GM12878 (cell line): ENCODE results near the gene LSMEM2.

ENCODE experiments used
- ATF7 ChIP-seq: fragments of 450-650 bp; IDR thresholded peaks from 2 replicates; pipeline ENCODE4 v1.6.1; 2016; ENCODE audit warnings: low read depth, mild to moderate bottlenecking
- CREM ChIP-seq: IDR thresholded peaks from 2 replicates; pipeline ENCODE4 v1.6.1; 2014; ENCODE audit warnings: antibody characterized with exemption, low read depth
- KAT2A ChIP-seq: conservative IDR thresholded peaks from 2 replicates; pipeline ENCODE4 v1.6.1; 2011; ENCODE audit warnings: low read depth, low read length; ENCODE audit not compliant: control insufficient read depth
- PML ChIP-seq: IDR thresholded peaks from 2 replicates; pipeline ENCODE4 v1.6.1; 2012; ENCODE audit warnings: low read length, inconsistent platforms
- POLR2A ChIP-seq: IDR thresholded peaks from 2 replicates; pipeline ENCODE4 v1.6.1; 2011; ENCODE audit warnings: low read depth, mild to moderate bottlenecking, low read length
- ZNF217 ChIP-seq: fragments of 450-650 bp; IDR thresholded peaks from 2 replicates; pipeline ENCODE4 v1.6.1; 2017; ENCODE audit warnings: antibody characterized with exemption, mild to moderate bottlenecking
- TF ChIP-seq, protein P1 (sequence below), 3 experiments: IDR thresholded peaks in 2 of 3; conservative IDR thresholded peaks in 1 of 3; 2 replicates each; pipeline ENCODE4 v1.5.1; 2011; ENCODE audit warnings: low read depth in 3 of 3, low read length in 3 of 3, mild to moderate bottlenecking in 3 of 3, control low read depth in 2 of 3, moderate library complexity in 2 of 3, inconsistent platforms in 1 of 3, mixed read lengths in 1 of 3; ENCODE audit not compliant: control insufficient read depth in 2 of 3, insufficient read depth in 1 of 3; ENCODE audit errors: extremely low read depth in 1 of 3
- TF ChIP-seq, protein P2 (sequence below): IDR thresholded peaks from 2 replicates; pipeline ENCODE4 v1.6.1; 2012; ENCODE audit warnings: mild to moderate bottlenecking, low read depth, low read length

DNA sequence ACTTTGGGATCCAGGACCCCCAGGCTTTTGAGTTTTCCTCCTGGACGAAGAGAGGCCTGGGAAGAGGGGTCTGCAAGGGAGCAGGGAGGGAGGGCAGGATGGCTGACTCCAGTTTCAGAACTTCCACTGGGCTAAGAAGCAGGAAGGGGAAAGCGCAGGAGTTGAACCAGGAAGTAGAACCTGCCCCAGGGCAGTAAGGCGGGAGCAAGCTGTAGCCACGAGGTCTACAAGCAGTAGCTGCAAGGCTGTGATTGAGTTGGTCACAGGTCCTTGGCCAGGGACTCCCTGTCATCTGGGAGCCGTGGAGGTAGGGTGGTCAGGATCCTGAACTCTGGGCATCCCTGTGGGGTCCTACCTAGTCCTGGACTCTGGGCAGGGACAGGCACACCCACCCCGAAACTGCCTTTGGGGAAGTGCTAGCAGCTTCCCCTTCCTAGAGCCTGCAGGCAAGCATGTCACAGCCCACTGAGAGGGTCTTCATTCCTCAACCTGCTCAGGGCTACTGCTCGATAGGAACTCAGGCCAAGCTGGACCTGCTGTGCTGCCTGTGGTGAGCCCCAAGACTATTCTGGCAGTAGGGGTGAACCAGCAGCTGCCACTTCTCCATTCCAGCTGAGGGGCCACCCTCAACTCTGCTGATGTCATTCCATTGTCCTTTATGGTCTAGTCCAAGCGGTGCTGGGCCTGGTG lies 48.6 kb upstream of the LSMEM2 start:
- TF ChIP-seq, protein P1, sequence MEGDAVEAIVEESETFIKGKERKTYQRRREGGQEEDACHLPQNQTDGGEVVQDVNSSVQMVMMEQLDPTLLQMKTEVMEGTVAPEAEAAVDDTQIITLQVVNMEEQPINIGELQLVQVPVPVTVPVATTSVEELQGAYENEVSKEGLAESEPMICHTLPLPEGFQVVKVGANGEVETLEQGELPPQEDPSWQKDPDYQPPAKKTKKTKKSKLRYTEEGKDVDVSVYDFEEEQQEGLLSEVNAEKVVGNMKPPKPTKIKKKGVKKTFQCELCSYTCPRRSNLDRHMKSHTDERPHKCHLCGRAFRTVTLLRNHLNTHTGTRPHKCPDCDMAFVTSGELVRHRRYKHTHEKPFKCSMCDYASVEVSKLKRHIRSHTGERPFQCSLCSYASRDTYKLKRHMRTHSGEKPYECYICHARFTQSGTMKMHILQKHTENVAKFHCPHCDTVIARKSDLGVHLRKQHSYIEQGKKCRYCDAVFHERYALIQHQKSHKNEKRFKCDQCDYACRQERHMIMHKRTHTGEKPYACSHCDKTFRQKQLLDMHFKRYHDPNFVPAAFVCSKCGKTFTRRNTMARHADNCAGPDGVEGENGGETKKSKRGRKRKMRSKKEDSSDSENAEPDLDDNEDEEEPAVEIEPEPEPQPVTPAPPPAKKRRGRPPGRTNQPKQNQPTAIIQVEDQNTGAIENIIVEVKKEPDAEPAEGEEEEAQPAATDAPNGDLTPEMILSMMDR (IDR thresholded peaks at IDR 0.05 in 2 of 3, conservative IDR thresholded peaks at IDR 0.05 in 1 of 3; ENCODE audit: control insufficient read depth in 2 of 3, extremely low read depth in 1 of 3, insufficient read depth in 1 of 3, low read depth in 3 of 3, low read length in 3 of 3), result no peak
- TF ChIP-seq KAT2A, result no peak
- no peak for TF ChIP-seq POLR2A
- TF ChIP-seq ATF7, result no peak
- TF ChIP-seq ZNF217, result no peak
- TF ChIP-seq, protein P2, sequence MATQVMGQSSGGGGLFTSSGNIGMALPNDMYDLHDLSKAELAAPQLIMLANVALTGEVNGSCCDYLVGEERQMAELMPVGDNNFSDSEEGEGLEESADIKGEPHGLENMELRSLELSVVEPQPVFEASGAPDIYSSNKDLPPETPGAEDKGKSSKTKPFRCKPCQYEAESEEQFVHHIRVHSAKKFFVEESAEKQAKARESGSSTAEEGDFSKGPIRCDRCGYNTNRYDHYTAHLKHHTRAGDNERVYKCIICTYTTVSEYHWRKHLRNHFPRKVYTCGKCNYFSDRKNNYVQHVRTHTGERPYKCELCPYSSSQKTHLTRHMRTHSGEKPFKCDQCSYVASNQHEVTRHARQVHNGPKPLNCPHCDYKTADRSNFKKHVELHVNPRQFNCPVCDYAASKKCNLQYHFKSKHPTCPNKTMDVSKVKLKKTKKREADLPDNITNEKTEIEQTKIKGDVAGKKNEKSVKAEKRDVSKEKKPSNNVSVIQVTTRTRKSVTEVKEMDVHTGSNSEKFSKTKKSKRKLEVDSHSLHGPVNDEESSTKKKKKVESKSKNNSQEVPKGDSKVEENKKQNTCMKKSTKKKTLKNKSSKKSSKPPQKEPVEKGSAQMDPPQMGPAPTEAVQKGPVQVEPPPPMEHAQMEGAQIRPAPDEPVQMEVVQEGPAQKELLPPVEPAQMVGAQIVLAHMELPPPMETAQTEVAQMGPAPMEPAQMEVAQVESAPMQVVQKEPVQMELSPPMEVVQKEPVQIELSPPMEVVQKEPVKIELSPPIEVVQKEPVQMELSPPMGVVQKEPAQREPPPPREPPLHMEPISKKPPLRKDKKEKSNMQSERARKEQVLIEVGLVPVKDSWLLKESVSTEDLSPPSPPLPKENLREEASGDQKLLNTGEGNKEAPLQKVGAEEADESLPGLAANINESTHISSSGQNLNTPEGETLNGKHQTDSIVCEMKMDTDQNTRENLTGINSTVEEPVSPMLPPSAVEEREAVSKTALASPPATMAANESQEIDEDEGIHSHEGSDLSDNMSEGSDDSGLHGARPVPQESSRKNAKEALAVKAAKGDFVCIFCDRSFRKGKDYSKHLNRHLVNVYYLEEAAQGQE, result no peak
- TF ChIP-seq PML, result no peak
- TF ChIP-seq CREM, result no peak
